Right ventricle myocardium superior (tissue), 1 donor: ENCODE measurements around the gene MCM9. TPM values are rescaled to one million over a fixed set of nuclear protein-coding genes. Genes with fewer than 3 reads are reported as not detected.
A peak's percentile ranks its signal among the peaks of the same experiment; 100 is the strongest.
"Not testable (repeated sequence)": the region's sequence is repeated elsewhere in the genome, so short reads cannot be mapped to it uniquely, and the experiment has no call there.

Experiments used
- ATAC-seq: fragments of 200-7000 bp; cut with Tn5 transposase; one replicate; pipeline ENCODE4 v1.9.1; 2020; ENCODE audit warnings: mild to moderate bottlenecking; ENCODE audit not compliant: poor library complexity
- DNase-seq: peaks from one replicate; pipeline ENCODE4 v3.0.0-alpha.2; 2020
- intact Hi-C: fragments of 100-400 bp; cut with DNase I; formaldehyde crosslinking; loops from one replicate; pipeline ENCODE4 v1.11.2; 2022
- total RNA-seq: library from RNA; stranded (reverse); fragmentation: NEBNext Ultra II Directional; extraction: Animal tissue kit (Norgen Biotek cat#: 25700); gene quantifications from one replicate; pipeline ENCODE4 v1.2.1, GENCODE V29; 2021
- donor health status: DM: no; HTN: yes; CAD: no; lungs with severe emphysema.

Gene MCM9
- total RNA-seq, 1 donor from 2014 or later, result 4.8 TPM

- intact Hi-C loops, result no loop called here
- DNase-seq, result no peak
- ATAC-seq, result no peak
These were observed 61.7 kb downstream of the MCM9 start for GRCh38 chr6:118873239-118873638.

DNA sequence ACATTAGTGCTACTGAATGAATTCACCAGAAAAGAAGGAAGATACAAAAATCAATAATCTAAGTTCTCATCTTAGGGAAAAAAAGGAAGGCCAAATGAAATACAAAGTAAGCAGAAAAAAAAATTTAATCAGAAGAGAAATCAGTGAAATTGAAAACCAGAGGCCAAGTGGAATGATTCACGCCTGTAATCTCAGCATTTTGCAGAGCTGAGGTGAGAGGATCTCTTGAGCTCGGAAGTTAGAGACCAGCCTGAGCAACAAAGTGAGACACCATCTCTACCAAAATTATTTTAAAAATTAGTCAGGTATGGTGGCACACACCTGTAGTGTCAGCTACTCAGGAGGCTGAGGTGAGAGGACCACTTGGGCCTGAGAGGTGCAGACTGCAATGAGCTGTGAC, 62.2 kb downstream of the MCM9 start:
- ATAC-seq, result no peak
- intact Hi-C loops, result no loop called here
- no peak for DNase-seq

GRCh38 chr6:118872318-118872717, 62.6 kb downstream of the MCM9 start:
- DNase-seq, result no peak
- ATAC-seq, result no peak
- intact Hi-C loops, result no loop called here

GRCh38 chr6:118871331-118871730, 63.6 kb downstream of the MCM9 start:
- ATAC-seq (no peak), DNase-seq (no peak)
- intact Hi-C loops, result no loop called here

DNA sequence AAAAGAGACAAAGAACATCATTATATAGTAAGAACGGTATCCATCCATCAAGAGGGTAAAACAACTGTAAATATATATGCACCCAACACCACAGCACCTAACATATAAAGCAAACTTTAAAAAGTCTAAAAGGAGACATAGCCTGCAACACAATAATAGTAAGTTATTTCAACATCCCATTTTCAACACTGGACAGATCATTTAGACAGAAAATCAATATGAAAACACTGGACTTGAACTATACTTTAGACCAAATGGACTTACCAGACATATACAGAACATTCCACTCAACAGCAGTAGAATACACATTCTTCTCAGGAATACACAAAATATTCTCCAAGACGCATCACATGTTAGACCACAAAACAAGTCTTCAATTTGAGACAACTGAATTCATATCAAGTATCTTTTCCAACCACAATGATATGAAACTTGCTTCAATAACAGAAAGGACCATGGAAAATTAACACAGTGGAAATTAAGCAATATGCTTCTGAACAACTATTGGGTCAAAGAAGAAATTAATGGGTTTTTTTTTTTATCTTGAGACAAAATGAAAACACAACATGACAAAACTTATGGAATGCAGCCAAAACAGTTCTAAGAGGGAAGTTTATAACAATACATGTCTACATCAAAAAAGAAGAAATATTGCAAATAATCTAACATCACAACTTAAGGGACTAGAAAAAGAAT, 64.9 kb downstream of the MCM9 start:
- DNase-seq (no peak), ATAC-seq (no peak)
- intact Hi-C loops, result no loop called here

GRCh38 chr6:118869350-118869749, 65.6 kb downstream of the MCM9 start:
- ATAC-seq (no peak), DNase-seq (no peak)
- intact Hi-C loops, result no loop called here

GRCh38 chr6:118868901-118869300, 66.1 kb downstream of the MCM9 start:
- DNase-seq, intact Hi-C loops, ATAC-seq: not testable (repeated sequence)

DNA sequence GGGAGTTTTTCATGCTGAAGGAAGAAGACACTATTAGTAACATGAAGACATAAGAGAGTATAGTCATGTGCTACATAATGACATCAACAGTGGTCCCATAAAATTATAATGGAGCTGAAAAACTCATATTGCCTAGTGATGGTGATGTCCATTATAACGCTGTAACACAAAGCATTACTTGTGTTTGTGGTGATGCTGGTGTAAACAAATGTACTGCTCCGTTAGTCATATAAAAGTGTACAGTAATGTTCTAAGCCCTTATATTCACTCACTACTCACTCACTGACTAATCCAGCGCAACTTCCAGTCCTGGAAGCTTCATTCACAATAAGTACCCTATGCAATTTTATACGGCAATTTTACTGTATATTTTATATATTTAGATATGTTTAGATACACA, 67.8 kb downstream of the MCM9 start:
- intact Hi-C loops, result no loop called here
- ATAC-seq, result no peak
- no peak for DNase-seq

DNA sequence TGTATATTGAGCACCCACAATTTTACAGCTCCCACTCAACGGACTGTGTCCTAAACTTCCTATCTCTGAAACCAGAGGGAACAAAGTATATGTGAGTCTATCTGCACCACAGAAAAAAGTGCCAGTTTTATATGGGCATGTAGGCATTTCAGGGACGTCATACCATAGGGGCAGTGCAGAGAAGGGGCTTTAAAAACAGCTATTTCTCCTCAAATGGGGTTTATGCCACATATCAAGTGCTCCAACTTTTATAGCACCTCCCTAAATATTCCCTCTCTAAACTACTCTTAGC, 69.9 kb downstream of the MCM9 start:
- DNase-seq (no peak), ATAC-seq (no peak)
- intact Hi-C loops, result no loop called here

- intact Hi-C loops, result no loop called here
- ATAC-seq (no peak), DNase-seq (no peak)
These were observed 70.4 kb downstream of the MCM9 start for GRCh38 chr6:118864341-118865099.

DNA sequence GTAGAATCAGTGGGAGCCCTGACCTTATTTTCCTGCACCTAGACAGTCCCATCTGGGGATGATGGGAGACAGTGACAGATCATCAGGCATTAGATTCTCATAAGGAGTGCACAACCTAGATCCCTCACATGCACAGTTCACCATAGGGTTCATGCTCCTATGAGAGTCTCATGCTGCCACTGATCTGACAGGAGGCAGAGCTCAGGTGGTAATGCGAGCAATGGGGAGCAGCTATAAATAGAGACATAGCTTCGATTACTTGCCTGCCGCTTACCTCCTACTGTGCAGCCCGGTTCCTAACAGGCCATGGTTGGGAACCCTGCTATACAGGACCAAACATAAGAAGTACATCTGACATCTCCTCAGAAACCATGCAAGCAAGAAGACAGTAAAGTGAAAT, 72.5 kb downstream of the MCM9 start:
- DNase-seq (no peak), ATAC-seq (no peak)
- intact Hi-C loops, result no loop called here

DNA sequence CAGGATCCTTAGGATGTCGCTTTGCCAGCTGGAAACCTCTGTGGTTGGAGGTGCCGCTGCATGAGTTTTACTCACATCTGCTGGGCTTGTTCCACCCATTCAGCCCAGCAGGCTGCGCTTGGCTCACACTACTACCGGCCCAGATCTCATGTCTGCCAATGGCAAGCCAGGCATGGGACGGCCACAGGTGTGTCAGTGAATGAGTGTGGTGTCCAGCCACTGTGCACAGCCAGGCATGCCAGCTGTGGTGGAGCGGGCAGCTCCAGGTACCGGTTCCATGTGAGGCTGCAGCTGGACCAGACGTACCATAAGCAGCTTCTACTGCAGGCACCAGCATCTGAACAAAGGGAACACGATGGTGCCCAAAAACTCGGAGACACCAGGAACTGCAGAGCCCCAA, 74.1 kb downstream of the MCM9 start:
- intact Hi-C loops, result no loop called here
- ATAC-seq (peak; percentile 41), DNase-seq (no peak)

DNA sequence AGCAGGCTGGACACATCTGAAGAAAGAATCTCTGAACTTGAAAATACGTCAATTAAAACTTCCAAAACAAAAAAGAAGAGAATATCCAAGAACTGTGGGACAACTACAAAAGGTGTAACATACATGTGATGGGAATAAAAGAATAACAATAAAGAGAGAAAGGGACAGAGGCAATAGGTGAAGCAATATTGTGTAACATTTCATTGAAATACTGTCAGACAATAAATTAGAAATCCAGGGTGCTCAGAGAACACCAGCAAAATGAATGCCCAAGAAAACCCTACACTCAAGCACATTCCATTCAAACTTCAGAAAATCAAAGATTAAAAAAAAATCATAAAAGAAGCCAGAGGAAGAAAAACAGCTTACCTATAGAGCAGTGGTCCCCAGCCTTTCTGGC, 74.6 kb downstream of the MCM9 start:
- DNase-seq, result no peak
- no peak for ATAC-seq
- intact Hi-C loops, result no loop called here

DNA sequence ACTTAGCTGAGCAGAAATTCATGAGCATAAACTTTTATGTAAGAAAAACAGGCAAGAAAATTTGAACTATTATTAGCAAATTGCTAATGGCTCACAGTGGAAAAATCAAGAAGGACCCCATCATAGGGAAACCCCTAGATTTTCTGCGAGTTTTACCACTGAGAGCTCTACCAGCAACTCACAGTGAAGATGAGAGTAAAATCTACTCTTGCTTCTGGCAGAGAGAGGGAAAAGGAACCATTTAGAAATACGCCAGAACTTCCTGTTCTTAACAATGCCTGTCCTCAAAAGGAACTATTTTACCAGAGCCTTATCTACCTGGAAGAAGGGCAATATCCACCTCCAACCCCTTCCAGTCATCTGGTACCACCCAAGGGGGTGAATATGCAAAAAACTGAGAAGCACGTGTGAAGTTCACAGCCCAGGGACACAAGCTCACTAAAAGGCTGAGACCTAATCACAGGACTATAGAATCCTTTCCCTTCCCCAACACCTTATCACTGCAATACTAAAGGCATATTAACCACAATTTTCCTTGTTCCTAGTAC, 75.4 kb downstream of the MCM9 start:
- intact Hi-C loops, result no loop called here
- no peak for ATAC-seq
- no peak for DNase-seq

GRCh38 chr6:118856301-118856700, 78.7 kb downstream of the MCM9 start:
- no peak for DNase-seq
- no peak for ATAC-seq
- intact Hi-C loops, result no loop called here

DNA sequence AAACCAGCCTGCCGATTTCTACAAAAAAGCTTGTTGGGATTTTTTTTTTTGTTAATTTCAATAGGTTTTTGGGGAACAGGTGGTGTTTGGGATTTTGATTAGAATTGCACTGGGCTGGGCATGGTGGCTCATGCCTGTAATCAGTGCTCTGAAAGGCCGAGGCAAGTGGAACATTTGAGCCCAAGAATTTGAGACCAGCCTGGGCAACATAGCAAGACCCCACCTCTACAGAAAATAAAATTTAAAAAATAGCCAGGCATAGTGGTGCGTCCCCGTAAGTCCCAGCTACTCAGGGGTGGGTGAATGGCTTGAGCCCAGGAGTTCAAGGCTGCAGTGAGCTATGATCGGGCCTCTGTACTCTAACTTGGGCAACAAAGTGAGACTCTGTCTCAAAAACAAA, 81.6 kb downstream of the MCM9 start:
- no peak for DNase-seq
- no peak for ATAC-seq
- intact Hi-C loops, result no loop called here

DNA sequence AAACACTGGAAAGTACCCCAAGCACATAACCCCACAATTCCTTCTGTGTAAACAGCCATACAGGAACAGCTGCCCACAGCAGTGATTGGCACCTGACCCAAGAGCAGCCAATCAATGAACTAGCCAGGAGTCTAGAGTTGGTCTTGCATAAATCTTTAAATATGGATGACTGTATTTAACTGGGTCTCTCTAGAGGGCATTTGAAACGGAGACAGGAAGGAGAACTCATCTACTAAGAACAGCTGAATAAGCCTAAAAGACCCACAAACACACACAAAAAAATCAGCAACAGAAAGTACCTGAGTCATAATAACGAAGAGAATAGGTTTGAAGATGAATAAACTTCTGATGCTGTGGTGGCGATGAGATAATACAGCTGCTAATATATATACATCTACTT, 90.0 kb downstream of the MCM9 start:
- intact Hi-C loops, result no loop called here
- no peak for DNase-seq
- no peak for ATAC-seq

GRCh38 chr6:118843685-118844390, 91.1 kb downstream of the MCM9 start:
- intact Hi-C loops, result no loop called here
- DNase-seq (no peak), ATAC-seq (no peak)

DNA sequence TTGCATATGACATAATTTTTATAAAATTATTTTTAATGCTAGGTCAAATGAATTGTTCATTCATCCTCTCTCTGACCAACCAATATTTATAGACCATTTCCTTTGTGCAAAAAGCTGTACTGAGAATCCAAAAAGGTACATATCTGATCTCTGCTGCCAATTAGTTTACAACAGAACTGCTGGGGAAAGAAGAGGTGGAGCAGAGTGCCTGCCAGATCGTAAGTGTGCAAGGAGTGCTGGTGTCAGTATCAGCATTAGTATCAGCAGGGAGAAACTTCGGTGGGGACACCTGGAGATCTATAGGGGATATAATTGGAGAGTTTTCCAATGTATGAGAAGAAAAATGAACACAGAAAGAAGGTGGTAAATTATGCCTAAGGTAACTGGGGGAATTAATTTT, 104.3 kb downstream of the MCM9 start:
- intact Hi-C loops, result no loop called here
- DNase-seq (no peak), ATAC-seq (no peak)
